Measurements from ENCODE around the gene RFLNA.

GRCh38 chr12:124289634-124290600 lies 5.0 kb upstream of the RFLNA start:
- TF ChIP-seq CTCF (IDR thresholded peaks at IDR 0.05) (no peak), POLR2A (IDR thresholded peaks at IDR 0.05) (no peak)

Data from tibial nerve (tissue), 3 donors.